Smooth muscle cell (in vitro differentiated cells): ENCODE results near the gene FAM219A. TPM values are rescaled to one million over a fixed set of nuclear protein-coding genes. Genes with fewer than 3 reads are reported as not detected.
"Not testable (repeated sequence)": the region's sequence is repeated elsewhere in the genome, so short reads cannot be mapped to it uniquely, and the experiment has no call there.

Source experiments
- DNase-seq: peaks from one replicate; lab custom pipeline; 2025; ENCODE audit not compliant: unreplicated experiment; lab: John Stamatoyannopoulos, UW
- H2AFZ ChIP-seq: fragments of 200-600 bp; sonication (generic); 2 replicates; pipeline ENCODE4 v1.6.0; 2016; ENCODE audit warnings: antibody characterized with exemption, low read depth, mild to moderate bottlenecking
- H3F3A ChIP-seq: fragments of 200-600 bp; sonication (generic); 2 replicates; pipeline ENCODE4 v1.6.0; 2017; ENCODE audit warnings: antibody characterized with exemption, low read depth
- H3K27ac ChIP-seq: fragments of 200-600 bp; sonication (generic); 2 replicates; pipeline ENCODE4 v1.5.1; 2016; ENCODE audit warnings: low read depth, mild to moderate bottlenecking
- H3K27me3 ChIP-seq: fragments of 200-600 bp; sonication (generic); 2 replicates; pipeline ENCODE4 v1.6.1; 2016; ENCODE audit warnings: low read depth, mild to moderate bottlenecking
- H3K36me3 ChIP-seq: fragments of 200-600 bp; sonication (generic); 2 replicates; pipeline ENCODE4 v1.5.1; 2016; ENCODE audit warnings: low read depth
- H3K4me1 ChIP-seq: fragments of 200-600 bp; sonication (generic); 2 replicates; pipeline ENCODE4 v1.5.1; 2016; ENCODE audit warnings: low read depth
- H3K4me2 ChIP-seq: fragments of 200-600 bp; sonication (generic); 2 replicates; pipeline ENCODE4 v1.6.0; 2016; ENCODE audit warnings: mild to moderate bottlenecking
- H3K4me3 ChIP-seq: fragments of 200-600 bp; sonication (generic); 2 replicates; pipeline ENCODE4 v1.5.1; 2016; ENCODE audit warnings: mild to moderate bottlenecking
- H3K79me2 ChIP-seq: fragments of 200-600 bp; sonication (generic); 2 replicates; pipeline ENCODE4 v1.6.0; 2016; ENCODE audit warnings: low read depth, mild to moderate bottlenecking
- H3K9ac ChIP-seq: fragments of 200-600 bp; sonication (generic); 2 replicates; pipeline ENCODE4 v1.6.0; 2016; ENCODE audit warnings: low read depth
- H3K9me3 ChIP-seq: fragments of 200-600 bp; sonication (generic); replicated peaks from 2 replicates; pipeline ENCODE4 v1.5.1; 2016; ENCODE audit warnings: low read depth
- H4K20me1 ChIP-seq: fragments of 200-600 bp; sonication (generic); 2 replicates; pipeline ENCODE4 v1.6.0; 2016; ENCODE audit warnings: low read depth
- CTCF ChIP-seq: fragments of 200-600 bp; sonication (generic); IDR thresholded peaks from 2 replicates; pipeline ENCODE4 v1.5.1; 2017; ENCODE audit warnings: borderline replicate concordance, mild to moderate bottlenecking, antibody characterized with exemption; ENCODE audit not compliant: insufficient read depth, poor library complexity, severe bottlenecking
- whole genome bisulfite sequencing: methylation state at CpG from one replicate; pipeline ENCODE4 v1.1.7; 2016; ENCODE audit warnings: low lambda C conversion rate; 5-methylcytosine and 5-hydroxymethylcytosine counted together
- polyA plus RNA-seq: library from polyadenylated mRNA; unstranded; fragments of >200 nt; fragmentation: Nextera tagmentation; extraction: Ambion mirVana; gene quantifications from 2 replicates; pipeline ENCODE4 v1.2.1, GENCODE V29; 2016
- small RNA-seq: library from RNA; depleted of rRNA; stranded (forward); fragments of <200 nt; gene quantifications from one replicate; pipeline ENCODE3, GENCODE V24; 2014
- total RNA-seq: library from RNA; depleted of rRNA; stranded (reverse); fragments of >200 nt; gene quantifications from 2 replicates; pipeline ENCODE4 v1.2.3, GENCODE V29; 2014

Gene FAM219A
- total and polyA plus RNA-seq, 2 experiments from 2014 or later: 13.3 to 29.5 TPM

GRCh38 chr9:34362614-34363214, 95.7 kb downstream of the FAM219A start:
- Histone ChIP-seq H3K4me2 (no peak overlapping the region), H3K4me1 (peaks cover 16% of the 10 kb centered on the region), H3K79me2 (no peaks in the 10 kb centered on the region), H3F3A (no peaks in the 10 kb centered on the region), H3K36me3 (no peaks in the 10 kb centered on the region), H3K9ac (no peak overlapping the region), H3K27me3 (no peaks in the 10 kb centered on the region), H3K4me3 (no peak overlapping the region), H4K20me1 (no peaks in the 10 kb centered on the region), H2AFZ (no peak overlapping the region), H3K27ac (no peak overlapping the region), H3K9me3 (no peaks in the 10 kb centered on the region)
- 87% methylated on average over 4 of the region's 4 CpGs for WGBS
- TF ChIP-seq CTCF: no peak
- DNase-seq: no peak

GRCh38 chr9:34352957-34353356, 105.4 kb downstream of the FAM219A start:
- H3K9ac ChIP-seq, H3K36me3 ChIP-seq, H3K4me3 ChIP-seq, H3K79me2 ChIP-seq, H3F3A ChIP-seq, H3K9me3 ChIP-seq, H3K27ac ChIP-seq, H3K4me2 ChIP-seq, H3K27me3 ChIP-seq, H4K20me1 ChIP-seq, H2AFZ ChIP-seq, DNase-seq, H3K4me1 ChIP-seq: not testable (repeated sequence)
- 89% methylated on average over 1 of the region's 1 CpG for WGBS

- H3K79me2 ChIP-seq, H3K4me1 ChIP-seq, H3K4me3 ChIP-seq, H3K9ac ChIP-seq, H3K36me3 ChIP-seq, H3K27ac ChIP-seq, H3K27me3 ChIP-seq, H4K20me1 ChIP-seq, DNase-seq, H3K9me3 ChIP-seq, H3K4me2 ChIP-seq, H2AFZ ChIP-seq, H3F3A ChIP-seq: not testable (repeated sequence)
- 88% methylated on average over 7 of the region's 7 CpGs for WGBS
Observed at GRCh38 chr9:34352122-34352652, 106.2 kb downstream of the FAM219A start.

- 100% methylated on average over 3 of the region's 3 CpGs for WGBS
Observed at GRCh38 chr9:34349324-34349723, 109.0 kb downstream of the FAM219A start.

More at GRCh38 chr9:34349324-34349723, 109.0 kb downstream of the FAM219A start:
- DNase-seq: no peak
- Histone ChIP-seq H3F3A (no peaks in the 10 kb centered on the region), H3K27ac (no peak overlapping the region), H3K4me3 (no peak overlapping the region), H2AFZ (no peak overlapping the region), H3K9me3 (no peaks in the 10 kb centered on the region), H3K79me2 (no peaks in the 10 kb centered on the region), H3K27me3 (no peaks in the 10 kb centered on the region), H3K9ac (no peak overlapping the region), H4K20me1 (no peaks in the 10 kb centered on the region), H3K4me1 (no peaks in the 10 kb centered on the region), H3K36me3 (no peaks in the 10 kb centered on the region), H3K4me2 (no peak overlapping the region)
- TF ChIP-seq CTCF: no peak

Small RNAs within 50 kb of the gene (small RNA-seq; reads per million reads assigned to genes)
- gene RF00019 (not detected), gene RN7SKP24 (not detected)

Other genes starting within 250 kb of the FAM219A start
- 1.2 and 1.4 TPM in 2 replicates for gene KIF24, start 129.3 kb downstream of the FAM219A start, total RNA-seq
- 0.51 and 0.91 TPM in 2 replicates for gene KIF24, start 129.3 kb downstream of the FAM219A start, polyA plus RNA-seq
- gene NUDT2, start 129.0 kb downstream of the FAM219A start, total RNA-seq: 28.1 and 32.4 TPM in 2 replicates
- 32.8 and 36.1 TPM in 2 replicates for gene NUDT2, start 129.0 kb downstream of the FAM219A start, polyA plus RNA-seq
- gene MYORG, start 81.7 kb downstream of the FAM219A start, total RNA-seq: 5.2 and 5.6 TPM in 2 replicates
- 4.2 and 6.3 TPM in 2 replicates for gene MYORG, start 81.7 kb downstream of the FAM219A start, polyA plus RNA-seq
- gene DNAI1, start 235 bp upstream of the FAM219A start, total RNA-seq: 0.13 TPM in 1 of 2 replicates, not detected in the other
- 0.31 TPM in 1 of 2 replicates, not detected in the other for gene DNAI1, start 235 bp upstream of the FAM219A start, polyA plus RNA-seq
- gene ENHO, start 64.4 kb upstream of the FAM219A start, total RNA-seq: not detected in 2 replicates
- gene ENHO, start 64.4 kb upstream of the FAM219A start, polyA plus RNA-seq: 0.97 and 1.7 TPM in 2 replicates
- gene CNTFR, start 131.2 kb upstream of the FAM219A start, total RNA-seq: 4.3 and 8.6 TPM in 2 replicates
- 16.4 and 17.8 TPM in 2 replicates for gene CNTFR, start 131.2 kb upstream of the FAM219A start, polyA plus RNA-seq
- 10.9 and 11.3 TPM in 2 replicates for gene RPP25L, start 153.5 kb upstream of the FAM219A start, total RNA-seq
- gene RPP25L, start 153.5 kb upstream of the FAM219A start, polyA plus RNA-seq: 20.9 and 27.5 TPM in 2 replicates
- gene DCTN3, start 161.9 kb upstream of the FAM219A start, total RNA-seq: 76.4 and 87.6 TPM in 2 replicates
- 142 and 164 TPM in 2 replicates for gene DCTN3, start 161.9 kb upstream of the FAM219A start, polyA plus RNA-seq
- gene ARID3C, start 170.5 kb upstream of the FAM219A start, total RNA-seq: not detected in 2 replicates
- 0.40 and 0.45 TPM in 2 replicates for gene ARID3C, start 170.5 kb upstream of the FAM219A start, polyA plus RNA-seq
- 99.6 and 105 TPM in 2 replicates for gene SIGMAR1, start 179.2 kb upstream of the FAM219A start, total RNA-seq
- 152 and 192 TPM in 2 replicates for gene SIGMAR1, start 179.2 kb upstream of the FAM219A start, polyA plus RNA-seq
- 25.9 and 32.9 TPM in 2 replicates for gene GALT, start 188.1 kb upstream of the FAM219A start, total RNA-seq
- gene GALT, start 188.1 kb upstream of the FAM219A start, polyA plus RNA-seq: 46.4 and 52.2 TPM in 2 replicates
- gene IL11RA, start 193.6 kb upstream of the FAM219A start, total RNA-seq: 44.5 and 72.1 TPM in 2 replicates
- gene IL11RA, start 193.6 kb upstream of the FAM219A start, polyA plus RNA-seq: 69.8 and 99.8 TPM in 2 replicates
- 3.6 TPM in 1 of 2 replicates, not detected in the other for gene CCL27, start 204.1 kb upstream of the FAM219A start, total RNA-seq
- 1.0 TPM in 2 replicates for gene CCL27, start 204.1 kb upstream of the FAM219A start, polyA plus RNA-seq
- not detected in 2 replicates for gene CCL19, start 232.7 kb upstream of the FAM219A start, total RNA-seq
- not detected in 2 replicates for gene CCL19, start 232.7 kb upstream of the FAM219A start, polyA plus RNA-seq